ENCODE measurements around the gene FAM50A.

DNA sequence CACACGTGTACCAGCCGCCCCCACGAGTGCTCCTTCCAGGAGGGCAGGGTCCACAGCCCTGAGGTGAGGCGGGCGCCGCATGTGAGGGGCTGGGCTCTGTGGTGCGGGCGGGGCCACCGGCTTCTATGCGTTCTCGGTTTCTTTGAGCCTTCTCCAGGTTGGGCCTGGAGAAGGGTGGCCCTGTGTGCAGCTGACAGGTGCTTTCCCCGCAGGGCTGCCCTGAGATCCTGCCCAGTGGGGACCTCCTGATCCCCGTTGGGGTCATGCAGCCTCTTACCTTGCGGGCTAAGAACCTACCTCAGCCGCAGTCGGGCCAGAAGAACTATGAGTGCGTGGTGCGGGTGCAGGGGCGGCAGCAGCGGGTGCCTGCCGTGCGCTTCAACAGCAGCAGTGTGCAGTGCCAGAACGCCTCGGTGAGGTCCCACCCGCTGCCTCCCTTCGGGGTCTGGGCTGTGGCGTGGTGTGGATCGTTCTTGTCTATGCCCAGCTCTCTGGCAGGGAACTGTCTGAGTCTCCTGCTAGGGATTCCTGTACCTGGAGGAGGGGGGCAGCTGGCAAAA is 20.9 kb downstream of the FAM50A start:
- no peak for TF ChIP-seq EZH2 (IDR thresholded peaks at IDR 0.05; ENCODE audit: borderline replicate concordance, insufficient read depth, low read length, poor library complexity, severe bottlenecking)
- TF ChIP-seq POLR2AphosphoS5 (IDR thresholded peaks at IDR 0.05): no peak
- no peak for TF ChIP-seq REST (IDR thresholded peaks at IDR 0.05; ENCODE audit: borderline replicate concordance)
- TF ChIP-seq, protein P1, sequence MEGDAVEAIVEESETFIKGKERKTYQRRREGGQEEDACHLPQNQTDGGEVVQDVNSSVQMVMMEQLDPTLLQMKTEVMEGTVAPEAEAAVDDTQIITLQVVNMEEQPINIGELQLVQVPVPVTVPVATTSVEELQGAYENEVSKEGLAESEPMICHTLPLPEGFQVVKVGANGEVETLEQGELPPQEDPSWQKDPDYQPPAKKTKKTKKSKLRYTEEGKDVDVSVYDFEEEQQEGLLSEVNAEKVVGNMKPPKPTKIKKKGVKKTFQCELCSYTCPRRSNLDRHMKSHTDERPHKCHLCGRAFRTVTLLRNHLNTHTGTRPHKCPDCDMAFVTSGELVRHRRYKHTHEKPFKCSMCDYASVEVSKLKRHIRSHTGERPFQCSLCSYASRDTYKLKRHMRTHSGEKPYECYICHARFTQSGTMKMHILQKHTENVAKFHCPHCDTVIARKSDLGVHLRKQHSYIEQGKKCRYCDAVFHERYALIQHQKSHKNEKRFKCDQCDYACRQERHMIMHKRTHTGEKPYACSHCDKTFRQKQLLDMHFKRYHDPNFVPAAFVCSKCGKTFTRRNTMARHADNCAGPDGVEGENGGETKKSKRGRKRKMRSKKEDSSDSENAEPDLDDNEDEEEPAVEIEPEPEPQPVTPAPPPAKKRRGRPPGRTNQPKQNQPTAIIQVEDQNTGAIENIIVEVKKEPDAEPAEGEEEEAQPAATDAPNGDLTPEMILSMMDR (IDR thresholded peaks at IDR 0.05; ENCODE audit: poor library complexity, severe bottlenecking): no peak
- no peak for TF ChIP-seq MXI1 (conservative IDR thresholded peaks at IDR 0.05; ENCODE audit: poor library complexity, severe bottlenecking)
- TF ChIP-seq EP300 (conservative IDR thresholded peaks at IDR 0.05; ENCODE audit: poor library complexity, severe bottlenecking): no peak
